ENCODE measurements around the gene SPSB3. TPM values are rescaled to one million over a fixed set of nuclear protein-coding genes. Genes with fewer than 3 reads are reported as not detected.

SPSB3 gene
- total RNA-seq, 2 donors from 2014 or later = 28.0 to 28.1 TPM

DNA sequence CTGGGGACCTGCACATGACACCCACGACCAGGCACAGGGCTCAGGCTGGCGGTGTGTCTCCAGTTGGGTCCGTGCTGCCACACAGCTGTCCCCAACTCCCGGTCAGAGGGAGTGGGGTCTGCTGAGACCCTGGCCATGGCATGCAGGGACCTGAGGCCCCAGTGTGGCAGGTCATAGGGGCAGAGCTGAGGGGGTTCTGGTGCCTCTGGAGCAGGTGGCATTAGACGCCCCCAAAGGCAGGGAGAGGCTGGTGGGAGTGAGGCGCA is 4.6 kb upstream of the SPSB3 start:
- H3K27me3 Mint-ChIP-seq (ENCODE audit: insufficient read depth) = no peaks in the 10 kb centered on the region
- Histone ChIP-seq H3K9ac (ENCODE audit: extremely low read depth, low read length, poor library complexity, severe bottlenecking) (no peak overlapping the region), H3K36me3 (ENCODE audit: control insufficient read depth, insufficient read depth, low read length) (peaks cover 4% of the 10 kb centered on the region), H3K27ac (ENCODE audit: low read depth, low read length) (no peak overlapping the region), H3K4me3 (ENCODE audit: low read length) (no peak overlapping the region), H3K9me3 (ENCODE audit: control insufficient read depth, low read length) (no peaks in the 10 kb centered on the region), H3K27me3 (ENCODE audit: control insufficient read depth, insufficient read depth, low read length, poor library complexity, severe bottlenecking) (no peaks in the 10 kb centered on the region), H3K4me1 (ENCODE audit: control insufficient read depth, insufficient read depth, low read length) (no peaks in the 10 kb centered on the region)
- no peak overlapping the region for H3K4me3 Mint-ChIP-seq
- DNase-seq = no peak
- H3K27ac Mint-ChIP-seq = no peak overlapping the region
- TF ChIP-seq, protein P1, sequence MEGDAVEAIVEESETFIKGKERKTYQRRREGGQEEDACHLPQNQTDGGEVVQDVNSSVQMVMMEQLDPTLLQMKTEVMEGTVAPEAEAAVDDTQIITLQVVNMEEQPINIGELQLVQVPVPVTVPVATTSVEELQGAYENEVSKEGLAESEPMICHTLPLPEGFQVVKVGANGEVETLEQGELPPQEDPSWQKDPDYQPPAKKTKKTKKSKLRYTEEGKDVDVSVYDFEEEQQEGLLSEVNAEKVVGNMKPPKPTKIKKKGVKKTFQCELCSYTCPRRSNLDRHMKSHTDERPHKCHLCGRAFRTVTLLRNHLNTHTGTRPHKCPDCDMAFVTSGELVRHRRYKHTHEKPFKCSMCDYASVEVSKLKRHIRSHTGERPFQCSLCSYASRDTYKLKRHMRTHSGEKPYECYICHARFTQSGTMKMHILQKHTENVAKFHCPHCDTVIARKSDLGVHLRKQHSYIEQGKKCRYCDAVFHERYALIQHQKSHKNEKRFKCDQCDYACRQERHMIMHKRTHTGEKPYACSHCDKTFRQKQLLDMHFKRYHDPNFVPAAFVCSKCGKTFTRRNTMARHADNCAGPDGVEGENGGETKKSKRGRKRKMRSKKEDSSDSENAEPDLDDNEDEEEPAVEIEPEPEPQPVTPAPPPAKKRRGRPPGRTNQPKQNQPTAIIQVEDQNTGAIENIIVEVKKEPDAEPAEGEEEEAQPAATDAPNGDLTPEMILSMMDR (conservative IDR thresholded peaks at IDR 0.05) = no peak
- no peaks in the 10 kb centered on the region for H3K9me3 Mint-ChIP-seq
- H3K4me1 Mint-ChIP-seq = peaks cover 3% of the 10 kb centered on the region
- H3K36me3 Mint-ChIP-seq (ENCODE audit: low read depth) = peaks cover 13% of the 10 kb centered on the region
- WGBS, 2 experiments (ENCODE audit: insufficient coverage in 1 of 2, insufficient read length in 1 of 2) = 92 to 98% methylated on average over 5 to 6 of the region's 6 CpGs

DNA sequence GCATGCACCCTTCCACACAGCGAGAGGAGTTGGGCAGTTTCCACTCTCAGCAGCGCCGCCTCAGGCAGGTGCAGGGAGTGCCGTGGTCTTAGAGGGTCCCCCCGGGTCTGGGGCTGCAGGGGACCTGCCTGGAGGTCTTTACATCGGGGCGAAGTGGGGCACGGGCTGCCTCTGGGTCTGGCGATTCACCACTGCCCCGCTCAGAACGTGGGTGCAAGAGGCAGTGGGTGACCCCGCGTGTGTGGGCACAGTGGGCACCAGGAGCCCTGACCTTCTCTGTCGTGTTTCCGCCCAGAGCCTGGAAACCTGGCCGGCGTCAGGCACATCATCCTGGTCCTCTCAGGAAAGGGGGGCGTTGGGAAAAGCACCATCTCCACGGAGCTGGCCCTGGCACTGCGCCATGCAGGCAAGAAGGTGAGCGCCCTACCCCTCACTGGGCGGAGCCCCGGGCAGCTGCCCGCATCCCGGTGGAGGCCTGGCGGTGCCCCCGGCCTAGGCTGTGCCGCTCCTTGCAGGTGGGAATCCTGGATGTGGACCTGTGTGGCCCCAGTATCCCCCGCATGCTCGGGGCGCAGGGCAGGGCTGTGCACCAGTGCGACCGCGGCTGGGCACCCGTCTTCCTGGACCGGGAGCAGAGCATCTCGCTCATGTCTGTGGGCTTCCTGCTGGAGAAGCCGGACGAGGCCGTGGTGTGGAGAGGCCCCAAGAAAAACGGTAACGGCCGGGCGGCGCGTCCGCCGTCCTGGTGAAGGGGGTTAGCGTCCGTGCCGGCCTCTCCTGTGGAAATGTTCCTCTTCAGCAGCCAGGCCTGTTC is 4.1 kb upstream of the SPSB3 start:
- no peak overlapping the region for H3K4me3 Mint-ChIP-seq
- TF ChIP-seq, protein P1 (conservative IDR thresholded peaks at IDR 0.05) = peak; percentile 32
- WGBS, 2 experiments (ENCODE audit: insufficient coverage in 1 of 2, insufficient read length in 1 of 2) = 93 to 95% methylated on average over 33 to 51 of the region's 51 CpGs
- H3K9me3 ChIP-seq (ENCODE audit: control insufficient read depth, low read length) = no peaks in the 10 kb centered on the region
- H3K4me1 ChIP-seq (ENCODE audit: control insufficient read depth, insufficient read depth, low read length) = peaks cover under 1% of the 10 kb centered on the region
- H3K27me3 ChIP-seq (ENCODE audit: control insufficient read depth, insufficient read depth, low read length, poor library complexity, severe bottlenecking) = no peaks in the 10 kb centered on the region
- H3K27me3 Mint-ChIP-seq (ENCODE audit: insufficient read depth) = no peaks in the 10 kb centered on the region
- H3K4me1 Mint-ChIP-seq = peaks cover 6% of the 10 kb centered on the region
- no peak overlapping the region for H3K27ac Mint-ChIP-seq
- H3K9ac ChIP-seq (ENCODE audit: extremely low read depth, low read length, poor library complexity, severe bottlenecking) = no peak overlapping the region
- peak; percentile 63 for DNase-seq
- no peaks in the 10 kb centered on the region for H3K9me3 Mint-ChIP-seq
- no peak overlapping the region for H3K4me3 ChIP-seq (ENCODE audit: low read length)
- peaks cover 13% of the 10 kb centered on the region for H3K36me3 Mint-ChIP-seq (ENCODE audit: low read depth)
- peaks cover 4% of the 10 kb centered on the region for H3K36me3 ChIP-seq (ENCODE audit: control insufficient read depth, insufficient read depth, low read length)
- H3K27ac ChIP-seq (ENCODE audit: low read depth, low read length) = no peak overlapping the region

DNA sequence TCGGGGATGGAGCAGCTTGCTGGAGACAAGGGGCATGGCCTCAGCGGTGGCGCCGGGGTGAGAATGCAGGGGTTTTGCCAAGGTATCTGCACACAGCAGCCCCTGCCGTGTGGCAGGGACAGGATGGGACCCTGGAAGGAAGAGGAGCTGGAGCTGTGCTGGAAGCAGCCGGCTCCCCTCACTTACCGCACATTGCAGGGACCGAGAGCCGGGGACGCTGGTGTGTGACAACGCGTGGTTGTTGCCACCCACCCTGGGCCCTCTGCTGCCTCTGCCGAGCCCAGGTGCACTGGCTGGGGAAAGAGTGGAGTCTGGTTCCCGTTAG is 3.4 kb upstream of the SPSB3 start:
- Mint-ChIP-seq H3K9me3 (no peaks in the 10 kb centered on the region), H3K4me3 (no peak overlapping the region)

More for the DNA sequence above, 3.4 kb upstream of the SPSB3 start:
- no peak for DNase-seq
- Histone ChIP-seq H3K9me3 (ENCODE audit: control insufficient read depth, low read length) (no peaks in the 10 kb centered on the region), H3K36me3 (ENCODE audit: control insufficient read depth, insufficient read depth, low read length) (peaks cover 8% of the 10 kb centered on the region), H3K27me3 (ENCODE audit: control insufficient read depth, insufficient read depth, low read length, poor library complexity, severe bottlenecking) (no peaks in the 10 kb centered on the region), H3K27ac (ENCODE audit: low read depth, low read length) (no peak overlapping the region), H3K4me1 (ENCODE audit: control insufficient read depth, insufficient read depth, low read length) (peaks cover 7% of the 10 kb centered on the region), H3K9ac (ENCODE audit: extremely low read depth, low read length, poor library complexity, severe bottlenecking) (no peak overlapping the region), H3K4me3 (ENCODE audit: low read length) (no peak overlapping the region)
- peaks cover 10% of the 10 kb centered on the region for H3K4me1 Mint-ChIP-seq
- peaks cover 13% of the 10 kb centered on the region for H3K36me3 Mint-ChIP-seq (ENCODE audit: low read depth)
- H3K27ac Mint-ChIP-seq = no peak overlapping the region
- TF ChIP-seq, protein P1 (conservative IDR thresholded peaks at IDR 0.05) = no peak
- WGBS, 2 experiments (ENCODE audit: insufficient coverage in 1 of 2, insufficient read length in 1 of 2) = 95 to 100% methylated on average over 8 to 14 of the region's 14 CpGs
- no peaks in the 10 kb centered on the region for H3K27me3 Mint-ChIP-seq (ENCODE audit: insufficient read depth)

Measured in endodermal cell (in vitro differentiated cells).